Lower leg skin (tissue), 3 donors: ENCODE results near the gene GPATCH8.

ENCODE experiments used
- POLR2A ChIP-seq, 2 donors: fragments of 450-650 bp; IDR thresholded peaks; one replicate each; pipeline ENCODE4 v1.6.1; 2016 to 2017; ENCODE audit warnings: antibody characterized with exemption in 2 of 2, mild to moderate bottlenecking in 1 of 2, moderate library complexity in 1 of 2
- TF ChIP-seq, protein P1 (sequence below), 3 donors: fragments of 450-650 bp; IDR thresholded peaks; one replicate each; pipeline ENCODE4 v1.5.1; 2016; ENCODE audit warnings: antibody characterized with exemption in 3 of 3, mild to moderate bottlenecking in 3 of 3, moderate library complexity in 2 of 3

- TF ChIP-seq, protein P1, sequence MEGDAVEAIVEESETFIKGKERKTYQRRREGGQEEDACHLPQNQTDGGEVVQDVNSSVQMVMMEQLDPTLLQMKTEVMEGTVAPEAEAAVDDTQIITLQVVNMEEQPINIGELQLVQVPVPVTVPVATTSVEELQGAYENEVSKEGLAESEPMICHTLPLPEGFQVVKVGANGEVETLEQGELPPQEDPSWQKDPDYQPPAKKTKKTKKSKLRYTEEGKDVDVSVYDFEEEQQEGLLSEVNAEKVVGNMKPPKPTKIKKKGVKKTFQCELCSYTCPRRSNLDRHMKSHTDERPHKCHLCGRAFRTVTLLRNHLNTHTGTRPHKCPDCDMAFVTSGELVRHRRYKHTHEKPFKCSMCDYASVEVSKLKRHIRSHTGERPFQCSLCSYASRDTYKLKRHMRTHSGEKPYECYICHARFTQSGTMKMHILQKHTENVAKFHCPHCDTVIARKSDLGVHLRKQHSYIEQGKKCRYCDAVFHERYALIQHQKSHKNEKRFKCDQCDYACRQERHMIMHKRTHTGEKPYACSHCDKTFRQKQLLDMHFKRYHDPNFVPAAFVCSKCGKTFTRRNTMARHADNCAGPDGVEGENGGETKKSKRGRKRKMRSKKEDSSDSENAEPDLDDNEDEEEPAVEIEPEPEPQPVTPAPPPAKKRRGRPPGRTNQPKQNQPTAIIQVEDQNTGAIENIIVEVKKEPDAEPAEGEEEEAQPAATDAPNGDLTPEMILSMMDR (IDR thresholded peaks at IDR 0.05): no peak
- no peak for TF ChIP-seq POLR2A (IDR thresholded peaks at IDR 0.05)
Measured at GRCh38 chr17:44400226-44400847, 102.9 kb downstream of the GPATCH8 start.
